ENCODE measurements around the gene LCOR. TPM values are rescaled to one million over a fixed set of nuclear protein-coding genes. Genes with fewer than 3 reads are reported as not detected.

The LCOR gene
- total RNA-seq, 1 experiment from 2014 or later = 42.1 TPM

- no peak for DNase-seq
- H3K9ac ChIP-seq (ENCODE audit: extremely low read depth, insufficient read length, low read length) = no peak overlapping the region
- H3K4ac ChIP-seq (ENCODE audit: low read depth, low read length) = no peak overlapping the region
- no peaks in the 10 kb centered on the region for H3K79me2 ChIP-seq (ENCODE audit: insufficient read depth, low read length)
- no peak overlapping the region for H4K8ac ChIP-seq (replicated peaks; ENCODE audit: insufficient read length, low read depth, low read length)
- H3K27me3 ChIP-seq (ENCODE audit: insufficient read depth, low read length) = no peaks in the 10 kb centered on the region
- H2BK15ac ChIP-seq (ENCODE audit: low read depth, low read length) = no peak overlapping the region
- H2BK120ac ChIP-seq (ENCODE audit: low read depth, low read length, poor library complexity, severe bottlenecking) = no peak overlapping the region
- H3K23me2 ChIP-seq (ENCODE audit: insufficient read length, low read depth, low read length, poor library complexity, severe bottlenecking) = no peaks in the 10 kb centered on the region
- Mint-ChIP-seq H3K4me1 (peaks cover 9 to 17% of the 10 kb centered on the region in 2 experiments), H3K27ac (no peak overlapping the region), H3K36me3 (ENCODE audit: insufficient read depth in 1 of 3, low read depth in 3 of 3) (no peaks in the 10 kb centered on the region), H3K9me3 (no peaks in the 10 kb centered on the region), H3K27me3 (ENCODE audit: low read depth) (peaks cover 9% of the 10 kb centered on the region; the same call in 1 of the 2 replicates), H3K4me3 (no peak overlapping the region)
- H3K18ac ChIP-seq (ENCODE audit: insufficient read length, low read depth, low read length) = no peak overlapping the region
- H4K20me1 ChIP-seq (ENCODE audit: control insufficient read depth, insufficient read depth, insufficient read length) = no peaks in the 10 kb centered on the region
- H2BK5ac ChIP-seq (ENCODE audit: insufficient read length, low read length) = no peak overlapping the region
- H2BK20ac ChIP-seq (ENCODE audit: low read depth, low read length, poor library complexity, severe bottlenecking) = no peak overlapping the region
- H4K91ac ChIP-seq (ENCODE audit: insufficient read length, low read depth, low read length) = no peak overlapping the region
- H3K4me2 ChIP-seq (ENCODE audit: insufficient read depth, insufficient read length, low read length) = no peak overlapping the region
- no peak overlapping the region for H3K14ac ChIP-seq (ENCODE audit: insufficient read depth, low read length)
- no peak overlapping the region for H3K56ac ChIP-seq (ENCODE audit: insufficient read length, low read depth, low read length)
- H2BK12ac ChIP-seq (ENCODE audit: insufficient read length, low read depth, low read length) = no peak overlapping the region
- H3K4me1 ChIP-seq (ENCODE audit: insufficient read depth, low read length) = no peaks in the 10 kb centered on the region
- no CpG with 5 or more reads among the region's 1 CpG for WGBS (ENCODE audit: extremely low coverage, insufficient read length, low lambda C conversion rate)
- no peak overlapping the region for H3K27ac ChIP-seq (ENCODE audit: insufficient read length, low read depth, low read length)
- no peaks in the 10 kb centered on the region for H3K79me1 ChIP-seq (ENCODE audit: insufficient read depth, low read depth, low read length, poor library complexity, severe bottlenecking)
- no peak overlapping the region for H3T11ph ChIP-seq (ENCODE audit: low read length)
- no peak for TF ChIP-seq CTCF (conservative IDR thresholded peaks at IDR 0.05)
- no peak overlapping the region for H2AK5ac ChIP-seq (ENCODE audit: insufficient read length, low read length)
- no peak overlapping the region for H3K23ac ChIP-seq (ENCODE audit: insufficient read length, low read depth, low read length)
- no peaks in the 10 kb centered on the region for H3K9me3 ChIP-seq (ENCODE audit: control insufficient read depth, low read depth, low read length)
- H4K5ac ChIP-seq (ENCODE audit: insufficient read length, low read depth, low read length) = no peak overlapping the region
- H2AFZ ChIP-seq (ENCODE audit: low read length) = no peak overlapping the region
Observed at GRCh38 chr10:96826438-96826837, 5.7 kb upstream of the LCOR start.

Measured in H9 (cell line).